Measurements from ENCODE around the gene SKI.
"Not testable (repeated sequence)": the region's sequence is repeated elsewhere in the genome, so short reads cannot be mapped to it uniquely, and the experiment has no call there.

SKI gene

GRCh38 chr1:2320760-2321667 is 92.9 kb downstream of the SKI start:
- DNase-seq (ENCODE audit: low read depth), result no peak

GRCh38 chr1:2322065-2322571 is 94.0 kb downstream of the SKI start:
- no peak for DNase-seq (ENCODE audit: low read depth)

- no peak for DNase-seq (ENCODE audit: low read depth)
Measured at GRCh38 chr1:2322581-2323211, 94.6 kb downstream of the SKI start.

GRCh38 chr1:2323451-2323974 is 95.4 kb downstream of the SKI start:
- DNase-seq (ENCODE audit: low read depth), result no peak

GRCh38 chr1:2324553-2325366 is 96.6 kb downstream of the SKI start:
- DNase-seq (ENCODE audit: low read depth), result no peak

GRCh38 chr1:2326524-2326923 is 98.4 kb downstream of the SKI start:
- DNase-seq (ENCODE audit: low read depth), result no peak

GRCh38 chr1:2327162-2327561 is 99.0 kb downstream of the SKI start:
- DNase-seq (ENCODE audit: low read depth), result not testable (repeated sequence)

- no peak for DNase-seq (ENCODE audit: low read depth)
Measured at GRCh38 chr1:2327841-2328240, 99.7 kb downstream of the SKI start.

- no peak for DNase-seq (ENCODE audit: low read depth)
Measured at GRCh38 chr1:2328676-2329455, 100.7 kb downstream of the SKI start.

- no peak for DNase-seq (ENCODE audit: low read depth)
Measured at GRCh38 chr1:2330035-2330434, 101.9 kb downstream of the SKI start.

- DNase-seq (ENCODE audit: low read depth), result no peak
Measured at GRCh38 chr1:2330519-2331199, 102.5 kb downstream of the SKI start.

- DNase-seq (ENCODE audit: low read depth), result no peak
Measured at GRCh38 chr1:2331200-2331544, 103.1 kb downstream of the SKI start.

GRCh38 chr1:2331580-2331979 is 103.5 kb downstream of the SKI start:
- DNase-seq (ENCODE audit: low read depth), result not testable (repeated sequence)

GRCh38 chr1:2334366-2334765 is 106.2 kb downstream of the SKI start:
- DNase-seq (ENCODE audit: low read depth), result no peak

GRCh38 chr1:2334883-2335534 is 106.9 kb downstream of the SKI start:
- DNase-seq (ENCODE audit: low read depth), result no peak

GRCh38 chr1:2335721-2336455 is 107.8 kb downstream of the SKI start:
- DNase-seq (ENCODE audit: low read depth), result no peak

GRCh38 chr1:2336499-2336898 is 108.4 kb downstream of the SKI start:
- DNase-seq (ENCODE audit: low read depth), result no peak

GRCh38 chr1:2337081-2337480 is 109.0 kb downstream of the SKI start:
- no peak for DNase-seq (ENCODE audit: low read depth)

GRCh38 chr1:2337501-2337900 is 109.4 kb downstream of the SKI start:
- no peak for DNase-seq (ENCODE audit: low read depth)
